H9 (cell line): ENCODE measurements around the gene NGDN. TPM values are rescaled to one million over a fixed set of nuclear protein-coding genes. Genes with fewer than 3 reads are reported as not detected.
A peak's percentile ranks its signal among the peaks of the same experiment; 100 is the strongest.

ENCODE experiments used
- DNase-seq: peaks from one replicate; pipeline ENCODE4 v3.0.0-alpha.2; 2017
- H2AFZ ChIP-seq: one replicate; pipeline ENCODE4 v1.6.1; 2013; ENCODE audit warnings: mild to moderate bottlenecking, low read length, control low read depth, moderate library complexity
- H2AK5ac ChIP-seq: 2 replicates; pipeline ENCODE4 v1.6.1; 2013; ENCODE audit warnings: low read length, control low read depth, mixed read lengths; ENCODE audit not compliant: insufficient read length
- H2BK120ac ChIP-seq: one replicate; pipeline ENCODE4 v1.6.1; 2013; ENCODE audit warnings: low read depth, mild to moderate bottlenecking, low read length, control low read depth, inconsistent platforms; ENCODE audit not compliant: poor library complexity, severe bottlenecking
- H2BK12ac ChIP-seq: 2 replicates; pipeline ENCODE4 v1.6.1; 2013; ENCODE audit warnings: low read length, control low read depth, mixed read lengths, low read depth; ENCODE audit not compliant: insufficient read length
- H2BK15ac ChIP-seq: 2 replicates; pipeline ENCODE4 v1.6.1; 2013; ENCODE audit warnings: low read depth, low read length, control low read depth
- H2BK20ac ChIP-seq: one replicate; pipeline ENCODE4 v1.6.1; 2013; ENCODE audit warnings: low read depth, mild to moderate bottlenecking, low read length, control low read depth, inconsistent platforms; ENCODE audit not compliant: poor library complexity, severe bottlenecking
- H2BK5ac ChIP-seq: 2 replicates; pipeline ENCODE4 v1.6.1; 2013; ENCODE audit warnings: low read length, control low read depth, mixed read lengths; ENCODE audit not compliant: insufficient read length
- H3K14ac ChIP-seq: 2 replicates; pipeline ENCODE4 v1.6.1; 2013; ENCODE audit warnings: low read length, control low read depth; ENCODE audit not compliant: insufficient read depth
- H3K18ac ChIP-seq: 2 replicates; pipeline ENCODE4 v1.6.1; 2013; ENCODE audit warnings: low read depth, mild to moderate bottlenecking, mixed read lengths, low read length, control low read depth; ENCODE audit not compliant: insufficient read length
- H3K23ac ChIP-seq: 2 replicates; pipeline ENCODE4 v1.6.1; 2013; ENCODE audit warnings: low read length, control low read depth, mixed read lengths, low read depth; ENCODE audit not compliant: insufficient read length
- H3K23me2 ChIP-seq: 2 replicates; pipeline ENCODE4 v1.6.1; 2013; ENCODE audit warnings: low read depth, mild to moderate bottlenecking, mixed read lengths, low read length, control low read depth; ENCODE audit not compliant: insufficient read length, poor library complexity, severe bottlenecking
- H3K27ac ChIP-seq: 2 replicates; pipeline ENCODE4 v1.5.1; 2013; ENCODE audit warnings: low read length, control low read depth, mixed read lengths, low read depth; ENCODE audit not compliant: insufficient read length
- H3K27me3 ChIP-seq: 2 replicates; pipeline ENCODE4 v1.6.1; 2013; ENCODE audit warnings: low read length, control low read depth, inconsistent platforms; ENCODE audit not compliant: insufficient read depth
- H3K4ac ChIP-seq: 2 replicates; pipeline ENCODE4 v1.6.1; 2013; ENCODE audit warnings: low read depth, mild to moderate bottlenecking, control low read depth, inconsistent platforms, low read length, moderate library complexity
- H3K4me1 ChIP-seq: 2 replicates; pipeline ENCODE4 v1.6.1; 2013; ENCODE audit warnings: low read length, control low read depth, inconsistent platforms; ENCODE audit not compliant: insufficient read depth
- H3K4me2 ChIP-seq: 2 replicates; pipeline ENCODE4 v1.6.1; 2013; ENCODE audit warnings: low read length, control low read depth, mixed read lengths; ENCODE audit not compliant: insufficient read length, insufficient read depth
- H3K56ac ChIP-seq: 2 replicates; pipeline ENCODE4 v1.6.1; 2013; ENCODE audit warnings: low read depth, mild to moderate bottlenecking, mixed read lengths, low read length, control low read depth; ENCODE audit not compliant: insufficient read length
- H3K79me1 ChIP-seq: 2 replicates; pipeline ENCODE4 v1.6.1; 2013; ENCODE audit warnings: low read depth, mild to moderate bottlenecking, moderate library complexity, low read length, control low read depth, inconsistent platforms; ENCODE audit not compliant: insufficient read depth, poor library complexity, severe bottlenecking
- H3K79me2 ChIP-seq: 2 replicates; pipeline ENCODE4 v1.6.1; 2013; ENCODE audit warnings: low read length, control low read depth, inconsistent platforms; ENCODE audit not compliant: insufficient read depth
- H3K9ac ChIP-seq: 2 replicates; pipeline ENCODE4 v1.6.1; 2013; ENCODE audit warnings: low read length, control low read depth, mixed read lengths; ENCODE audit not compliant: insufficient read length; ENCODE audit errors: extremely low read depth
- H3K9me3 ChIP-seq: one replicate; pipeline ENCODE4 v1.6.1; 2013; ENCODE audit warnings: low read depth, low read length, inconsistent platforms; ENCODE audit not compliant: control insufficient read depth
- H3T11ph ChIP-seq: one replicate; pipeline ENCODE4 v1.6.1; 2013; ENCODE audit warnings: mild to moderate bottlenecking, low read length, control low read depth, inconsistent platforms
- H4K20me1 ChIP-seq: one replicate; pipeline ENCODE4 v1.6.1; 2013; ENCODE audit not compliant: control insufficient read depth, insufficient read length, insufficient read depth
- H4K5ac ChIP-seq: 2 replicates; pipeline ENCODE4 v1.6.1; 2013; ENCODE audit warnings: low read depth, mild to moderate bottlenecking, mixed read lengths, low read length, control low read depth; ENCODE audit not compliant: insufficient read length
- H4K8ac ChIP-seq: replicated peaks from 2 replicates; pipeline ENCODE4 v1.6.1; 2013; ENCODE audit warnings: low read length, control low read depth, mixed read lengths, low read depth; ENCODE audit not compliant: insufficient read length
- H4K91ac ChIP-seq: 2 replicates; pipeline ENCODE4 v1.6.1; 2013; ENCODE audit warnings: low read depth, mild to moderate bottlenecking, moderate library complexity, mixed read lengths, low read length, control low read depth; ENCODE audit not compliant: insufficient read length
- H3K27ac Mint-ChIP-seq, 3 experiments: 2 replicates in 2 of 3; 3 replicates in 1 of 3; pipeline ENCODE4 v1.8.0; 2020 to 2021; ENCODE audit warnings: mixed read lengths in 3 of 3, mild to moderate bottlenecking in 1 of 3, moderate library complexity in 1 of 3
- H3K27me3 Mint-ChIP-seq: 2 replicates; pipeline ENCODE4 v1.8.0; 2021; ENCODE audit warnings: low read depth, mild to moderate bottlenecking, moderate library complexity, mixed read lengths
- H3K36me3 Mint-ChIP-seq, 3 experiments: 2 replicates in 2 of 3; 3 replicates in 1 of 3; pipeline ENCODE4 v1.8.0; 2020 to 2021; ENCODE audit warnings: low read depth in 3 of 3, mixed read lengths in 3 of 3; ENCODE audit not compliant: insufficient read depth in 1 of 3
- H3K4me1 Mint-ChIP-seq, 2 experiments: 2 replicates each; pipeline ENCODE4 v1.8.0; 2020; ENCODE audit warnings: mixed read lengths in 2 of 2
- H3K4me3 Mint-ChIP-seq, 2 experiments: 2 replicates in 1 of 2; 3 replicates in 1 of 2; pipeline ENCODE4 v1.8.0; 2020 to 2021; ENCODE audit warnings: mild to moderate bottlenecking in 2 of 2, mixed read lengths in 2 of 2, moderate library complexity in 1 of 2
- H3K9me3 Mint-ChIP-seq, 2 experiments: 2 replicates in 1 of 2; 3 replicates in 1 of 2; pipeline ENCODE4 v1.8.0; 2020; ENCODE audit warnings: mild to moderate bottlenecking in 2 of 2, mixed read lengths in 2 of 2, moderate library complexity in 1 of 2
- CTCF ChIP-seq: fragments of 200-600 bp; sonication (generic); conservative IDR thresholded peaks from 3 replicates; pipeline ENCODE4 v1.8.0; 2021; ENCODE audit warnings: antibody characterized with exemption, mild to moderate bottlenecking
- WGBS: extraction: QIAGEN DNeasy Blood & Tissue Kit; methylation state at CpG from one replicate; pipeline ENCODE4 v1.1.7; 2013; ENCODE audit warnings: missing lambda C conversion rate, low lambda C conversion rate, mixed read lengths; ENCODE audit not compliant: insufficient read length; ENCODE audit errors: extremely low coverage; 5-methylcytosine and 5-hydroxymethylcytosine counted together
- total RNA-seq: library from RNA; stranded (reverse); gene quantifications from 2 replicates; pipeline ENCODE4 v1.2.1, GENCODE V29; 2021

Gene NGDN
- total RNA-seq, 1 experiment from 2014 or later, result 53.1 TPM

DNA sequence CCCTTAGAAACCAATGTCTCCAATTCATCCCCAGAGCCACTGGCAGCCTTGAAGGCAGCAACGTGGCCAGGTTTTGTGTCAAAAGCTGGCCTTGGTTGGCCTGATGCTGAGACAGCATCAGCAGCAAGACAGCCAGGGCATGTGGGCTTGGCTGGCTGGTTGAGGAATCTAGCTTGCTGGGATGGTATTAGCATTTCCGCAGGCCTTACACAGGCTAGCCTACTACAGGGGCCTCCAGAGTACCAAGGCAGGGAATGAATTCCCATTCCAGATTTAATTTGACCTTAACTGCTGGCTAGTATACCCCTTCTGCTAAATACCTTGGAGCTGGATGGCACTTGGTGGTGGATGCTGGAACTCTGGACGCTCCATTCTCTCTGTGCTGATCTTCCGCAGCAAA is 15.8 kb downstream of the NGDN start:
- Histone ChIP-seq H3K4me1 (peaks cover 20% of the 10 kb centered on the region), H3K79me2 (no peaks in the 10 kb centered on the region), H4K8ac (no peak overlapping the region), H2AK5ac (no peak overlapping the region), H2BK5ac (no peak overlapping the region), H2BK120ac (no peak overlapping the region), H2BK12ac (no peak overlapping the region), H2BK15ac (no peak overlapping the region), H3K4ac (no peak overlapping the region), H3K27ac (no peak overlapping the region), H2BK20ac (no peak overlapping the region), H3K9ac (no peak overlapping the region), H3K9me3 (no peaks in the 10 kb centered on the region), H2AFZ (no peak overlapping the region), H4K5ac (no peak overlapping the region), H3K18ac (no peak overlapping the region), H3K79me1 (no peaks in the 10 kb centered on the region), H3K23me2 (no peaks in the 10 kb centered on the region), H3K4me2 (no peak overlapping the region), H3K56ac (no peak overlapping the region), H4K20me1 (no peaks in the 10 kb centered on the region), H3K23ac (no peak overlapping the region), H3K14ac (no peak overlapping the region), H3K27me3 (no peaks in the 10 kb centered on the region), H3T11ph (no peak overlapping the region), H4K91ac (no peak overlapping the region)
- Mint-ChIP-seq H3K27ac (peak overlapping the region; percentile 6 to 48 (median 42); a peak in 5 of 7 replicates), H3K4me3 (peak overlapping the region in 1 of 2 experiments; percentile 54; a peak in 2 of 5 replicates), H3K9me3 (no peaks in the 10 kb centered on the region; a peak in 1 of 5 replicates), H3K4me1 (peaks cover 58 to 64% of the 10 kb centered on the region in 2 experiments), H3K27me3 (no peaks in the 10 kb centered on the region), H3K36me3 (peaks cover 0 to 2% (median 0%) of the 10 kb centered on the region in 3 experiments; a peak in 1 of 7 replicates)
- no CpG with 5 or more reads among the region's 4 CpGs for WGBS
- no peak for TF ChIP-seq CTCF
- peak; percentile 41 for DNase-seq
